ENCODE data around the gene FKBP1C.
"Not testable (repeated sequence)": the region's sequence is repeated elsewhere in the genome, so short reads cannot be mapped to it uniquely, and the experiment has no call there.

Gene FKBP1C

GRCh38 chr6:63211343-63211742 is at the start of gene FKBP1C:
Gene FKBP1C, plus strand, starts transcription at chr6:63211469.
- DNase-seq = not testable (repeated sequence)

DNA sequence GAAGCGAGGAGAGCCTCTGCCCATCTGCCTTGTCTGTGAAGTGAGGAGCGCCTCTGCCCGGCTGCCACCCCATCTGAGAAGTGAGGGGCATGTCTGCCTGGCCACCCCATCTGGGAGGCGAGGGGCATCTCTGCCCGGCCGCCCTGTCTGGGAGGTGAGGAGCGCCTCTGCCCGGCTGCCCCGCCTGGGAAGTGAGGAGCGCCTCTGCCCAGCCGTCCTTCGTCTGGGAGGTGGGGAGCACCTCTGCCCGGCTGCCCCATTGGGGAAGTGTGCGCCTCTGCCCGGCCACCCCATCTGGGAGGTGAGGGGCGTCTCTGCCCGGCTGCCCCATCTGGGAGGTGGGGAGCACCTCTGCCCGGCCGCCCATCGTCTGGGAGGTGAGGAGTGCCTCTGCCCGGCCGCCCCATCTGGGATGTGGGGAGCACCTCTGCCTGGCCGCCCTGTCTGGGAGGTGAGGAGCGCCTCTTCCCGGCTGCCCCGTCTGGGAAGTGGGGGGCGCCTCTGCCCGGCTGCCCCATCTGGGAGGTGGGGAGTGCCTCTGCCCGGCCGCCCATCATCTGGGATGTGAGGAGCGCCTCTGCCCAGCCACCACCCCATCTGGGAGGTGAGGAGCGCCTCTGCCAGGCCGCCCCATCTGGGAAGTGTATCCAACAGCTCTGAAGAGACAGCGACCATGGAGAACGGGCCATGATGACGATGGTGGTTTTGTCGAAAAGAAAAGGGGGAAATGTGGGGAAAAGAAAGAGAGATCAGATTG is 47.0 kb upstream of the FKBP1C start:
- DNase-seq = not testable (repeated sequence)

GRCh38 chr6:63174173-63174572 is 37.1 kb upstream of the FKBP1C start:
- DNase-seq = no peak

- no peak for DNase-seq
Measured at GRCh38 chr6:63176181-63176580, 35.1 kb upstream of the FKBP1C start.

DNA sequence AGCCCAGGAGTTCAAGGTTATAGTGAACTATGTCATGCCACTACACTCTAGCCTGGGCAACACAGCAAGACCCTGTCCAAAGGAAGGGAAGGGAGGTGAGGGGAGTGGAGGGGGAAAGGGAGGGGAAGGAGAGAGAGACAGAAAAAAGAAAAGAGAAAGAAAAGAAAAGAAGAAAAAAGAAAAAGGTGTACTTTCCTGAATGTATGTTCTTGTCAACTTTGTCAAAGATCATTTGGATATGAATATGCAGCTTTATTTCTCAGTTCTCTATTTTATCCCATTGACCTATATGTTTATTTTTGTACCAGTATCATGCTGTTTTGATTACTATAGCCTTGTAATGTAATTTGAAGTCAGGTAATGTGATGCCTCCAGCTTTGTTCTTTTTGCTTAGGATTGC is 30.9 kb upstream of the FKBP1C start:
- no peak for DNase-seq

DNA sequence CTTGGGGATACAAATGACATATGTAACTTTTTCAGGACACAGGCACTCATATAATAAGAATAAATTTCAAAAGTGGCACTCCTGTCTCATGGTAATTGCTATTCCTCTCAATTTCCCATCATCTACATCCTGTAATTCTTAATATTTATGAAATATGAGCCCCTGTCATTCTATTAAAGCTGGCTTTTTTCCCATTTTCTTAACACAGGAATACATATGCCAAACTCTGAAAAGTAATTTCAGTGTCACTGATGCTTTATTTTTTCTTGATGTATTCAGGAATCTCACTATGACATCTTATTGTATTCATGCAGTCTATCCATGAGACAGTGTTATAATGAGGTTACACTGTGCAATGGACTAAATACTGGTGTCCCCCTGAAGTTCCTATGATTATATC is 24.3 kb upstream of the FKBP1C start:
- no peak for DNase-seq

DNA sequence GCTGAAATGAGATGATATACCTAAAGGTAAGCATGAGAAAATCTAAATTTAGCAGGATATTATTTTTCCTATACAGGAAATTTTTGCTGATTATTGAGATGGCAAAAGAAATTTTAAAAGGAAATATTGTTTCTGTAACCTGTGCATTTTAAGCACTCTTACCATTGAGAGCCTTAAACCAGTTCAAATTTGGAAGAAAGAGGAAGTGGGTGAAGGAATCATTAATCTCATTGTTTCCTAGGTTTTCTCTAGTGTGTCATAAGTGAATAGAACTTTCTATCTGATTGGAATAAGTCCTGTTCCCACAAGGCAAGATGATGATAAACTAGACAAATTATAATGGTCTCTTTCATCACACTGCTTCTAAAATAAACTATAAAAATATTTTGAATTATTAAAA is 22.4 kb upstream of the FKBP1C start:
- no peak for DNase-seq

GRCh38 chr6:63193324-63193723 is 17.9 kb upstream of the FKBP1C start:
- DNase-seq = no peak

- no peak for DNase-seq
Measured at GRCh38 chr6:63197741-63198140, 13.5 kb upstream of the FKBP1C start.

DNA sequence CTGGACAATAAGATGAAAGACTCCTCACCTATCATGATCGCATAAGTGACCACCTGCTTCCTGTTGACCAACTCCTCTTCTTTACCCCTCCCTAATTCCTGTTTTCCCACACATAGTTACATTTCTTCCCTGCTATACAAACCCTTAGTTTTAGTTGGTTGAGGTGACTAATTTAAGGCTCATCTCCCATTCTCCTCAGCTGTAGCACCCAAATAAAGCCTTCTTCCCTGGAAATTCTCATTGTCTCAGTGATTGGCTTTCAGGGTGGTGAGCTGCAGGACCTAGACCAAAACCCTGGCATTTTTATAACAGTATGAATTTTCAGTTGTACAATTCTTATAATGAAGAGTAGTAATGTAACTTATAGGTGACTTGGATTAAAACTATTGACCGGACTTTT is 2.1 kb downstream of the FKBP1C start:
- DNase-seq = no peak

- DNase-seq = no peak
Measured at GRCh38 chr6:63214816-63215215, 3.5 kb downstream of the FKBP1C start.

DNA sequence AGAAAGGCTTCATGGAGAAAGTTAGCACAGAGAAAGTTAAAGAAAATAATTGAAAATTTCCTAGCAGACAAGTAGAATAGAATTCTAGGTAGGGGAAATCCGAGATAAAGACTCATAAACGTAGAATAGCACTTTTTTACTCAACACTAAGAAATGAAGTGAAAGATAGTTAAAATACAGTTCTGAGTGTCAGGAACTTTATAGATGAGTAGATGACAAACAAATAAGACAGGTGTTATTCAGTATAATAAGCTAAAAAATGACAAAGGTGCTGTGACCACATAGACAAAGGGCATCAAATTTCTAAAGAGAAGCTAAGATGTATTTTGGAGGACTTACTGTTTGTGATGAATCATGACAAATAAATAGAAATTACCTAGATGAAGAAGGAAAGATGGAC is 12.9 kb downstream of the FKBP1C start:
- no peak for DNase-seq

DNA sequence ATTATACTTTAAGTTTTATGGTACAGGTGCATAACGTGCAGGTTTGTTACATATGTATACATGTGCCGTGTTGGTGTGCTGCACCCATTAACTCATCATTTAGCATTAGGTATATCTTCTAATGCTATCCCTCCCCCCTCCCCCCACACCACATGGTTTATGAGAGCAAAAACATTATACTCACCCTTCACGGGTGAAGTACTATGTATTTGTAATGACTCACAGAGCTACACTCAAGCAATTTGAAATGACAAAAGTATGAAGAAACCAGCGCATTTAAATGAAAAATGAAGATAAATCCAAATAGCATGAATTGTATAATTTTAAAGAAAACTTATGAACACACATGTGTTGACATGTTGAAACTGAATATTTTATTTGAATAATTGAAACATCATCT is 14.7 kb downstream of the FKBP1C start:
- DNase-seq = not testable (repeated sequence)

DNA sequence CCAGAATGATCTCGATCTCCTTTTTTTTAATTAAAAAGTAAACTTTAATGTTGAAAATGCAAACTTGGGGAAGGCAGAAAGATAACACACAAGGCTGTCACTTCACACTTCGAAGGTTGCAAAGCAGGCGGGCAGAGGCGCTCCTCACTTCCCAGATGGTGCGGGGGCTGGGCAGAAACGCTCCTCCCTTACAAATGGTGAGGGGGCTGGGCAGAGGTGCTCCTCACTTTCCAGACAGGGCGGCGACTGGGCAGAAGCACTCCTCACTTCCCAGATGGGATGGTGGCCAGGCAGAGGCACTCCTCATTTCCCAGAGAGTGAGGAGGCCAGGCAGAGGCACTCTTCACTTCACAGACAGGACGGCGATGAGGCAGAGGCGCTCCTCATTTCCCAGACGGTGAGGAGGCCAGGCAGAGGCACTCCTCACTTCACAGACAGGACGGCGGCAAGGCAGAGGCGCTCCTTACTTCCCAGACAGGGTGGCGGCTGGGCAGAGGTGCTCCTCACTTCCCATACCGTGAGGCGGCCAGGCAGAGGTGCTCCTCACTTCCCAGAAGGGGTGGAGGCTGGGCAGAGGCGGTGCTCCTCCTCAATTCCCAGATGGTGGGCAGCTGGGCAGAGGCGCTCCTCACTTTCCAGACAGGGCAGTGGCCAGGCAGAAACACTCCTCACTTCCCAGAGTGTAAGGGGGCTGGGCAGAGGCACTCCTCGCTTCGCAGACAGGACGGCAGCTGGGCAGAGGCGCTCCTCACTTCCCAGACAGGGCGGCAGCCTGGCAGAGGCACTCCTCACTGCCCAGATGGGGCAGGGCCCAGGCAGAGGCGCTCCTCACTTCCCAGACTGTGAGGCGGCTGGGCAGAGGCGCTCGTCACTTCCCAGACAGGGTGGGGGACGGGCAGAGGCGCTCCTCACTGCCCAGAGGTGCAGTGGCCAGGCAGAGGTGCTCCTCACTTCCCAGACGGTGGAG is 16.9 kb downstream of the FKBP1C start:
- not testable (repeated sequence) for DNase-seq

GRCh38 chr6:63230027-63230426 is 18.8 kb downstream of the FKBP1C start:
- not testable (repeated sequence) for DNase-seq

DNA sequence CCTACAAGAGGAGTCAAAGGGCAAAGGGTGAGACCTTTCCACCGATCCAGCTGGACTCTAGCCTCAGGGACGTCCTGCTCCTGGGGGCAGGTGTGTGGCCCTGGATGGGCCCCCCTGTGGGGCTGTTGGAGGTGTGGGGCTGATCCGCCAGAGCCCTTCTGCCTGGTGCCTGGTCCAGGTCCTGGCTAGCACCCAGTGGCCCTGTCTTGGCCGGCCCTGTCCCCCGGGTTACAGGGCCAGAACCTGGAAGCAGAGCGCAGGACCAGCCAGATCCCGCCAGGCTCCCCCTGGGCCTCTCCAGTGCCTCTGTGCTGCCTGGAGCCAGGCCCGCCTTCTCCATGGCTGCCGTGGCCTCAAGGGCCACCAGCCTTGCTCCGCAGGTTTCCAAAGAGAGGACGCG is 19.2 kb downstream of the FKBP1C start:
- not testable (repeated sequence) for DNase-seq

GRCh38 chr6:63236398-63236817 is 25.1 kb downstream of the FKBP1C start:
- no peak for DNase-seq

GRCh38 chr6:63245420-63245819 is 34.2 kb downstream of the FKBP1C start:
- DNase-seq = no peak

DNA sequence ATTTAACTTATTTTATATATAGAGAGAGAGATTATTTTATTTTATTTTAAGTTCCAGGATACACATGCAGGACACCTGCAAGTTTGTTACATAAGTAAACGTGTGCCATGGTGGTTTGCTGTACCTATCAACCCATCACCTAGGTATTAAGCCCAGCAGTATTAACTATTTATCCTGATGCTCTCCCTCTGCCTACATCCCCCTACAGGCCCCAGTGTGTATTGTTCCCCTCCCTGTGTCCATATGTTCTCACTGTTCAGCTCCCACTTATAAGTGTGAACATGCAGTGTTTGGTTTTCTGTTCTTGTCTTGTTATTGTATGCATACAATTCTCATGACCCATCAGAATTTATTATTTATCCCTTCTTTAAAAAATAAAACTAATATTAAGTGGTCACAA is 34.6 kb downstream of the FKBP1C start:
- no peak for DNase-seq

DNA sequence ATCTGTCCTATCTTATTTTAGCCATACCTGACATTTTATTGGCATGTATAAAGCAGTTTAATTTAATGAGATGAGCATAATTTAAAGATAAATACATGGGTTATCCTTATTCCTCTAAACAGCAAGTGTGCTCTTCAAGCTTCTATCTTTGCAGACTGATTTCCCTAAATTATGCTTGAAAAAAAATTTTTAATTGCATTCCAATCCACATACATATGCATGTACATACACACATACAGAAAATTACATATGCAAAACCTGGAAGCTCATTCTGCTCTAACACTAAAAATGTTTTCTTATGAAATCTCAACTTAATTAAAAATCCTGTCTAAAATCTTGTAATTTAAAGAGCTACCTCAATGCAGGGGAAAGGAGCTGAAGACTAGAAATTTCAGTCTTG is 35.3 kb downstream of the FKBP1C start:
- DNase-seq = no peak

DNA sequence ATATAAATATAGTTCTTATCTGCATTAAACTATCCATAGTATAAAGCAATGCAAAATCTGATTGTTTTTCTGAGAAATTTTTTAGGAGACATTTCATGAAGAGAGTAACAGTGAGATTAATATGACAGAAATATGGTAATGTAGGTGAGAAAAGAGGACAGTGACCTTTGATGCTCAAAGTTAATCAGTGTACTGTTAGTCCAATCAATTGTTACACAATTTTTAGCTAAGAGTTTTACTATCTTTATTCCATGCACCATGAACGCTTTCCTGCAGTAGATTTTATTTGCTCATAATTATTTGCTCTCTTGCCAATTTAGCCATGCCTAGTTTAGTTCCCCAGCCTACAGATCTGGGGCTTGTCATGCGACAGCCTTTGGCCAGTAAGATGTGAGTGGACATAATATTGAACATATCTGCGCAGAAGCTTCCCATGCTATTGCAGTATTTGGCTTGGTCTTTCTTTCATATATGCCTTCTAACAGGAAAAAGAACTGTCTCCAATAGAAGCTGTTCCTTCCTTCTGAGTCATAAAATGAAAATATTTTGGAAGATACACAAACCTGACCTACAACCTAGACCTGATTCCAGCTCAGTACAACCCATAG is 38.7 kb downstream of the FKBP1C start:
- DNase-seq = no peak

DNA sequence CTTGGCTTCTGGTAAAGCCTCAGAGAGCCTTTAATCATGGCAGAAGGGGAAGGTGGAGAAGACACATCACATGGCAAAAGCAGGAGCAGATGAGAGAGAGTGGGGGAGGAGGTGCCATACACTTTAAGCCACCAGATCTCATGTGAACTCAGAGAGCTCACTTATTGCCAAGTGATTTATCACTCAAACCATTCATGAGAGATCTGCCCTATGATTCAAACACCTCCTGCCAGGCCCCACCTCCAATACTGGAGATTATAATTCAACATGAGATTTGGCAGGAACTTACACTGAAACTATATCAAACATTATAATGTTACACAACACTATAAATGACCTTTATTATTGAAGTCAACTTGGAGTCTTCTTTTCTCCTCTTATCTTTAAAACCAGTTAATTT is 47.9 kb downstream of the FKBP1C start:
- DNase-seq = no peak

GRCh38 chr6:63261820-63262219 is 50.6 kb downstream of the FKBP1C start:
- DNase-seq = no peak
